HL-60/S4 (cell line): ENCODE results near the gene KLHL29.

Experiments
- in situ Hi-C: fragments of 300-500 bp; cut with MboI; formaldehyde crosslinking; loops from 2 replicates; pipeline ENCODE4 v1.14.3; 2022; ENCODE audit warnings: low sequenced_read_pairs

Gene KLHL29

DNA sequence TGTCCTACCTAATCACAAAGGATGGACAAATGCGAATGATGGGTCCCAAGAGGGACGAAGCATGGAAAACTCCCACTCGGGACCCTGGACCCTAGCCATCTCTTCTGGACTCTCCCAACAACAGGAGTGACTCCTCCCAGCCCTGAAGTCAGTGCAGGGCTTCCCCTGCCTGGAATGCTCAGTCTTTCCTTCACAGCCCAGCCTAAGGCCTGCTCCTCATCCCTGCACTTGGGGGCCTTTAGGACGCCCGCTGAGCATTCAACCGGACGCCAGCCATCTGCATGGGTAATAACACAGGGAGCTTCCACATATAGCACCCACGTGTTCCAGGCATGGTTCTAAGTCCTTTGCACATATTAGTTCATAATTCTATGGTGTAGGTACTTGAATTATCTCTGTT, 237.5 kb downstream of the KLHL29 start:
- in situ Hi-C loops = no loop called here

DNA sequence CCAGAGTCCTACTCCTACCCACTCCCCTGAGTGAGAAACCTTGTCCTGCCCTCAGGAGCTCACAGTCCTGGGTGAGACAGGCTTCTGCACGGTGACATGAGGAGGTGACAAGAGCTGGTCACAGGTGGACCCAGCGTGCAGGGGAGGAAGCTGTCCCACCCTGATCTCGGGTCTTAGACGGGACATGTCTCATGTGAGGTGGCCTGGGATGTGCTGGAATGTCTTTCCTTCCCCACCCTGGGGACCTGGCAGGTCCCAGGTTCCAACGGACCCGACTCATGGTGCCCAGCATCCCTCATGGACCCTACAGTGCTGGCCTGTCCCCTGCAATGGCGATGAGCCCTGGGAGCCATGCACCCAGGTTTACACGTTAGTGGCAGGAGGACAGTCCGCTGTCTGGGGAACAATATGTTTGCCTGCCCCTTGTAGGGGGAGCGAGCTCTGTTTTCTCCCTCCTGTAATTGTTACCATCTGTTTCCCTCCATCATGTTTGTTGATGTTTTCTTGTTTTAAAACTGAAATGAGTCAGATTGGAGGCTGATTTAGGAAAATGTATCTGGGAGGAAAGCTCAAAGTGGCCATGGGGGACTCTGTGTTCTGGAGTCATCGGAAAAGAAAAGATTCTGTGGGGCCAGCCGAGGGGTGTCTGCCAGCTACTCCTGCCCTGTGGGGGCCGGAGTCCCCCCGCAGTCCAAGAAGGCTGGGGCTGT, 238.1 kb downstream of the KLHL29 start:
- in situ Hi-C loops = no loop called here

- in situ Hi-C loops = no loop called here
Measured at GRCh38 chr2:23624378-23624777, 239.4 kb downstream of the KLHL29 start.

DNA sequence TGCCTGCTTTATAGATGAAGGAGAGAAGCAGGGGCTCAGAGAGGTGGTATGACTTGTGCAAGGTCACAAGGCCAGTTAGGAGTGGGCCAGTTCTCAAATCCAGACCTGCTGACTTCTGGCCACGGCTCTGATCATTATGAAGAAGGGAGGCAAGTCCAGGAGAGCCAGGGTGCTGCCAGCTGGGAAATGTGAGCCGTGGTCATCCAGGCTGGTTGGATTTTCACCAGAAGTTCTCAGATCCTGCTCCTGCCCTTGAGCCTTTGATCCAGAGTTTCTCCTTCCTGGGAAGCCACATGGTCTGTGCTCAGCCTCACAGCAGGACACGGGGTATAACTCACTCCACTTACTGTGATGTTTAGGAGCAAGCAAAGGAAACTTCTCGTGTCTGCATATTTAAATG, 239.9 kb downstream of the KLHL29 start:
- in situ Hi-C loops = no loop called here

DNA sequence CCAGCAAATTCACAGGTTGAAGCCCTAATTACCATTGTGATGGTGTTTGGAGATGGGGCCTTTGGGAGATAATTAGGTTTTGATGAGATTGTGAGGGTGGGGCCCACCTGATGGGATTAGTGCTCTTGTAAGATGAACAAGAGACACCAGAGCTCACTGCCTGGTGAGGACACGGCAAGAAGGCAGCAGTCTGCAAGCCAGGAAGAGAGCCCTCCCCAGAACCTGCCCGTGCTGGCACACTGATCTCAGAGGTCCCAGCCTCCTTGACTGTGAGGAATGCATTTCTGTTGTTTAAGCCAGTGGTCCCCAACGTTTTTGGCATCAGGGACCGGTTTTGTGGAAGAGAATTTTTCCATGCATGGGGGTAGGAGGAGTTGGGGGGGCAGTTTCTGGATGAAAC, 240.7 kb downstream of the KLHL29 start:
- in situ Hi-C loops = no loop called here

DNA sequence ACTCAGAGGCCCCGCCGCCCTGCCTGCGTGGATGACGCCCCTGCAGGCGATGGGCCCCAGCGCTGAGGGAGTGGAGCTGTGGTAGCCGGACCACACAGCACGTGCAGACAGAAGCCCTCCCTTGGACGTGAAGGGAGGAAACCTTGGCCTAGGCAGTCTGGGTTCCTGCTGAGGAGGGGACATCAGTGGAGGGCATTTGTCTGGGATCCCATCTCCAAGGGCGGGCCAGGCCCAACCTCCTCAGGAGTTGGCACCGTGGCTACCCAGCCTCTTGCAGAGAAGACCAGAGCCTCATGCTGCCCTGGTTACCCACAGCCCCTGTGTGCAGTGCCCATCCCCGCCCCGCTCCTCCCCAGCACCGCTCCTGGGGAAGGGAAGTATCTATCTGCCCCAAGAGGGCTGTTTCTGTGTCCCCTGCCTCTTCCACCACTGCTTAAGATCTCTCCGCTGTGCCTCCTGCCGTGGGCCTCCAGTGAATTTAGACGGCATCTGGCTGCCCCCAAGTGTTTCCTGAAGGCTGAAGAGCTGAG, 241.8 kb downstream of the KLHL29 start:
- in situ Hi-C loops = no loop called here

GRCh38 chr2:23627236-23628009, 242.4 kb downstream of the KLHL29 start:
- in situ Hi-C loops = no loop called here

- in situ Hi-C loops = no loop called here
Measured at GRCh38 chr2:23628926-23629771, 244.2 kb downstream of the KLHL29 start.

DNA sequence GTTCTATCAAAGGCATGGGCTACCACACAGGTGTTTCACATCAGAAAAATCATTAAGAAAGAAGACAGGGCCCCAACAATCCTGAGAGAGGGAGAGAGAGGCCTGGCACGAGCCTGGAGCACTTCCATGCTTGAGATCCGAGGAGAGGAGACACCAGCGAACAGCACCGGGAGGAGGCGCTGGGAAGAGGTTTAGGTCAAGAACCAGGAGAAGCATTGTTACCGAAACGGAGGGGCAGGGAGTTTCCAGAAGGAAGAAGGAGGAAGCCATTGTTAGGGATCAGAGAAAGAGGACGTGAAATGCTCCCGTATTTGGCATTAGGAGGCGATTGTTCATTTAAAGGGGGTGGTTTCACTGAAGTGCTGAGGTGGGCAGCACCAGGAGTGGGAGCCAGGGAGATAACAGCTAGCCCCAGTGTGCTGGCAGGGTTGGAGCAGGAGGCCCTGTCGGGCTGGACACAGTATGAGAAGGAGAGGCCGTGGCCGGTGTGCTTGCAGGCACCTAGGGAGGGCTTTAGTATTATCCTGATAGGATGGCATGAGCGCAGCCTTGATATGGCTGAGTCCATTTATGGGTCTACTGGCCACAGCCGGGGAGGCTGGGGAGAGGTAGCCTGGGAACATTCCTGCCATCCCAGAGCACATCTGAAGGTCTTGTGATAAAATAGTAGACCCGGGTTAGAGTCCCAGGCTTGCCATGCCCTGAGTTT, 244.9 kb downstream of the KLHL29 start:
- in situ Hi-C loops = no loop called here

DNA sequence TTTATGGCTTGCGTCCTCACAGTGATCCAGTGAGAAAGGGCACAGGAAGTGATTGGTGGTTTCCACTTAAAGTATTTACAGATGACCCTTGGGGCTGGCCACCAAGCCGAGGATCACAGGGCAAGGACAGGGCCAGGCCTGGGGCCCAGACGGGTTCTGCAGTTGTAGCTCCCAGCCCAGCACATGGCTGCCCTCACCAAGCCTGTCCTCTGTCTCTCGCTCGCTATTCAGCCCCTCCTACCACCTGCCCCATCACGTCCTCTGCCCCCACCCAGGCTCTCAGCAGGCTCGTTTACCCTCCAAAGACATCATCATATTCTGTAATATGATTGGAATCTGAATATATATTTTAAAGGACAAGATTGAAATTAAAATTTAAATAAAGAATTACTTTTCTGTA, 246.0 kb downstream of the KLHL29 start:
- in situ Hi-C loops = no loop called here

GRCh38 chr2:23631389-23631788, 246.4 kb downstream of the KLHL29 start:
- in situ Hi-C loops = no loop called here

DNA sequence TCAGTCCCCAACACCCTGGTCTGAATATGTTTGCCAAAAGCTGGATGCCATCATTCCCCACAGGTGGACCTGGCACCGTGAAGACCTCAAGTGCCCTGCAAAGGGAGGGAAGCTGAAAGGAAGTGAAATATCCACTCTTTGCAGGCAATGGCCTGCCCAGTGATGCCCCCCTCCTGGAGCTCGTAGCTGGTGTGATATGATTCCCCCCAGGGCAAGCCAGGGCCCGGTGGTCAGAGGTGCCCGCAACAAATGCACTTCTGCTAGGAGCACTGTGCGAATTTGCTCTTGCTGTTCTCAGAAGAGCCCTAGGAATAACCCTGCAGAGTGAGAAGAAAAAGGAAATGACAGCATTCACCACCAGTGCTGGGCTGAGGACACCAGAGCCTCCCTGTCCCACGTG, 247.4 kb downstream of the KLHL29 start:
- in situ Hi-C loops = no loop called here

DNA sequence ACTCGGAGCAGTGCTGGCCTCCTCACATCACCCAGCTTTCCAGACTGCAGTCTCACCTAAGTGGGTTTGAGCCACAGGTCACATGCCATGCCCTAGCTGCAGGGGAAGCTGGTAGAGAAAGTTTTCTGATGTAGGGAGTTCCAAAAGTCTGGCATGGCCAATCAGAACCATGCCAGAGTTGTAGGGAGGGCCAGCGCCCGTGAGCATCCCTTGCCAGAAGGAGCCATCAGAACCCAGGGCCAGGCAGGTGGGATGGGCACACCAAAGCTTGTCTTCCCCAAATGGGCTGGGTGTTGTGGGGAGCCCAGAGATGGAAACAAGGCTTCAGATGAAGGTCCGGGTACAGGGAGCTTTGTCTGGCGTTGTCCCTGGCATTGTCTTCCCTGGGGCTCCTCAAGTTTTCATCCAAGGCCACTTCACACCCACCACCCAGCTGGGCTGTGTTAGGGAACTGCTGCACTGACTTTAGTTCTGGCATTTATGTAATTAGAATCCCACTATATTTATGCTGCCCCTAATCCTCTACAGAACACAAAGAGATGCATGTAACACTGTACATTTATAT, 247.9 kb downstream of the KLHL29 start:
- in situ Hi-C loops = no loop called here

DNA sequence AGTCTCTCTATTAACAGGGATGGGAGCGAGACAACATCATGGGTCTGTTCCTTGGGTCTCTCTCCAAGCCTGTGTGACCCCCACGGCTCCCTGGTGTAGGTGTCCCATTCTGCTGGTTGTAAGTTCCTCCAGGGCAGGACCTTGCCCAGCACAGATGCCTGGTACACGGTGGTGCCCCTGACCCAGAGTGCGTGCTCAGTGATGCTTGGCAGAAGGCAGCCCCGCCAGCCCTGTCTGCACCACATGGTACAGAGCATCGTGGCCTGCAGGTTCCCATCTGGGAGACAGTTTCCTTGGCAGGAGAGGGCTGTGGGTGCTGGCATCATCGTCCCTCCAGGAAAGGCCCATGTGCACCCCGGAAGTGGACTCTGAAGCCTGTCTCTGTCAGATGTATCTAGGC, 249.0 kb downstream of the KLHL29 start:
- in situ Hi-C loops = no loop called here

DNA sequence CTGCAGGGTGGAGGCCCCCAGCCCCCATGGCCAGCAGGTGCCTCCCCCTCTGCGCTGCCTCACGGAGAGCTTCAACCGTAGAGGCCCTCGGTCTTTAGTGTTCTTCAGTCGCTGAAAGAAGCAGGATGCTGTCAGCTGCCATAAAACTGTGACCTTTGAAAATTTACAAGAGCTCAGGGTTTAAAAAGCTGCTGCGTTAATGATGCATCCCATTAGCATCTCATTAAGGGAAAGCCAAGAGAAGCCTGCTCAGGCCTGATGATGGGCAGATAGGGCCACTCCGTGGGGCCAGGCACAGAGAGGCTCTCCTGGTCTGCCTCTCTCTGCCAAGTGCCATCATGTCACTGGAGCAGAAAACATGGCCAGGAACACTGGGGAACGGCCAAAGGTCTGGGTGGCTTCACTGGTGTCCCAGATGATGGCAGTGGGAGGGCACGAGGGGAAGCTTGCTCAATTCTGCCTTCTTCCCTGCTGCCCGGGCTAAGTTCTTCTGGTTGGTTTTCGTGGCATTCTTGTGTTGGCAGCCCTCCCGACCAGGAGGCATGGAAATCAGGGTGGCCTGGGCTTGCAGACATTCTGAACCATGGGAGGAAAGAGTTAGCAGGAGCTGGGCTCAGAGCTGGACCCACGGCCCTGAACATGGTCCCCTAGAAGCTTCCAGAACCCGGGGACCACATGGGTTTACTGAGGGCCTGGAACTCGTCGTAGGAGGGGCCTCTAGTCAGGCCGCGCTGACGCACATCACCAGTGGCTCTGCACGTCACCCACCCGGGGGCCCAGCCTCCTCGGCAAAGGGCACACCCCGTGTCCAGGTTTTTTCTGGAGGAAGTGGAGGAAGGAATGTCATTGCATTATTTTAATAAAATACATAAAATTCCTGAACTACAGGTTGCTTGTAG, 250.7 kb downstream of the KLHL29 start:
- in situ Hi-C loops = no loop called here

- in situ Hi-C loops = no loop called here
Measured at GRCh38 chr2:23636426-23636825, 251.4 kb downstream of the KLHL29 start.

DNA sequence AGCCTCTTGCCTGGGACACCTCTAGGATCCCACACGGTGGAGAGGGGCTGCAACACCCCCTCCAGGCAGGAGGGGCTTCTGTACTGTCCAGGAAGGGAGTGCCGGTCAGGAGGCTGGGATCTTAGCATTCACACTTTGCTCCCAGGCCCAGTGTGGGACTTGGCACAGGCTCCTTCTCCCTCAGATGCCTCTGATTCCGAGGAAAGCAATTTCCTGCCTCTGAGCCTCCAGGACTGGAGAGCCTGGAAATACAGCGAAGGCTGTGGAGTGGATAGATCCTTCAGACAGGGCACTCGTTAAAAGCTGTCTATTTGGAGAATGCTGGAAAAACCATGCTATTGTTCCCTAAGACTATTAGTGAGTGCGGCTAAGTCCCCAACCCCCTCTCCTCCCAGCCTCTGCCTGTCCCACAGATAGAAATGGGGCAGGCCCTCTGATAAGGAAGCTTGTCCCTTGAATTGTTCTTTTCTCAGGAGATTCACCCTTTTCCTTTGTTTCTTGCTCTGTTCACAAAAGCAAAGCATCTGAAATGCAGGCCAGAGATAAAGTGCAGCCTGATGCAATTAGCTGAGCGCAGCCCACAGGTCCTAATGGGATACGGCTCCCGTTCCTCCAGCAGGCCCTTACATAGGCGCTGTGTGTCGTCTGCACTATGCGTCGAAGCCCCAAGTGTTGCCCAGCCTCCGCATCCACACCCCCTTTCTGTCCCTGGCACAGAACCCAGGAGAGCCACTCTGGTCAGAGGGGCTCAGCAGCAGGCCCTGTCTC, 252.2 kb downstream of the KLHL29 start:
- in situ Hi-C loops = no loop called here

- in situ Hi-C loops = no loop called here
Measured at GRCh38 chr2:23639406-23639982, 254.5 kb downstream of the KLHL29 start.
